Measurements from ENCODE around the gene ZNF497. TPM values are rescaled to one million over a fixed set of nuclear protein-coding genes. Genes with fewer than 3 reads are reported as not detected.
"Not testable (repeated sequence)": the region's sequence is repeated elsewhere in the genome, so short reads cannot be mapped to it uniquely, and the experiment has no call there.

The ZNF497 gene
- under 1 TPM; 0.32 to 0.87 TPM for total RNA-seq
- polyA plus RNA-seq, result under 1 TPM in 1 of 2 donors, not detected in 1; 0.79 TPM
- long read RNA-seq, donor 1, partial matches to known transcripts, result 0 of 1 reads
- long read RNA-seq, donor 1, other reads (novel, unspliced or antisense), result 1 of 1 reads
- long read RNA-seq, donor 2, partial matches to known transcripts, result 0 of 1 reads
- long read RNA-seq, donor 2, other reads (novel, unspliced or antisense), result 1 of 1 reads

- ATAC-seq (ENCODE audit: low FRiP score), result peak; percentile 97
- Histone ChIP-seq H3K4me1 (ENCODE audit: control insufficient read depth in 1 of 2, insufficient read depth in 2 of 2, low read length in 2 of 2) (no peaks in the 10 kb centered on the region), H3K27me3 (ENCODE audit: control insufficient read depth in 1 of 2, insufficient read depth in 2 of 2, low read length in 1 of 2) (no peaks in the 10 kb centered on the region), H3K9me3 (ENCODE audit: control insufficient read depth, low read length) (no peaks in the 10 kb centered on the region), H3K27ac (ENCODE audit: low read depth in 1 of 2, low read length in 2 of 2) (peak within 1 kb of the TSS in 1 of 2 donors; percentile 84), H3K36me3 (ENCODE audit: control insufficient read depth in 1 of 2, insufficient read depth in 2 of 2, low read length in 1 of 2) (no peaks in the 10 kb centered on the region), H3K4me3 (ENCODE audit: low read length in 2 of 2) (peak within 1 kb of the TSS; percentile 42 to 67)
- WGBS, 2 donors, result 0% methylated on average over 60 to 74 of the region's 74 CpGs
- intact Hi-C loops (cut with DNase I), result loop anchor here (5.0 kb wide), 1 partner anchor 35 kb away; the partner anchor contains the start of gene ZSCAN22 (in 2 of the 2)
- DNase-seq, result peak; percentile 98 to 99
These were observed at the start of gene ZNF497 for GRCh38 chr19:58362272-58362994. ZNF497 (minus strand) TSS chr19:58362751; CDS start chr19:58357635, 5,116 bp downstream.

GRCh38 chr19:58409010-58409790 is 46.6 kb upstream of the ZNF497 start:
- ATAC-seq (ENCODE audit: low FRiP score) (peak; percentile 15), DNase-seq (peak in 1 of 2 donors; percentile 56)
- H3K4me3 ChIP-seq (ENCODE audit: low read length in 2 of 2), result peak overlapping the region; percentile 79 to 80
- no peaks in the 10 kb centered on the region for H3K4me1 ChIP-seq (ENCODE audit: control insufficient read depth in 1 of 2, insufficient read depth in 2 of 2, low read length in 2 of 2)
- H3K27me3 ChIP-seq (ENCODE audit: control insufficient read depth in 1 of 2, insufficient read depth in 2 of 2, low read length in 1 of 2), result no peaks in the 10 kb centered on the region
- WGBS, 2 donors, result 2 to 3% methylated on average over 34 of the region's 34 CpGs
- H3K27ac ChIP-seq (ENCODE audit: low read depth in 1 of 2, low read length in 2 of 2), result peak overlapping the region in 1 of 2 donors; percentile 53
- intact Hi-C loops (cut with DNase I), result no loop called here
- H3K36me3 ChIP-seq (ENCODE audit: control insufficient read depth in 1 of 2, insufficient read depth in 2 of 2, low read length in 1 of 2), result no peaks in the 10 kb centered on the region
- no peaks in the 10 kb centered on the region for H3K9me3 ChIP-seq (ENCODE audit: control insufficient read depth, low read length)

- peak; percentile 99 for ATAC-seq (ENCODE audit: low FRiP score)
- intact Hi-C loops (cut with DNase I), result no loop called here
These were observed 45.8 kb upstream of the ZNF497 start, which contains the start of gene ZNF584 for GRCh38 chr19:58408152-58409009. ZNF584 (plus strand) TSS chr19:58408649; CDS start chr19:58409148, 499 bp downstream.

GRCh38 chr19:58407658-58408151 is 45.2 kb upstream of the ZNF497 start:
- no peaks in the 10 kb centered on the region for H3K27me3 ChIP-seq (ENCODE audit: control insufficient read depth in 1 of 2, insufficient read depth in 2 of 2, low read length in 1 of 2)
- H3K36me3 ChIP-seq (ENCODE audit: control insufficient read depth in 1 of 2, insufficient read depth in 2 of 2, low read length in 1 of 2), result no peaks in the 10 kb centered on the region
- no peaks in the 10 kb centered on the region for H3K4me1 ChIP-seq (ENCODE audit: control insufficient read depth in 1 of 2, insufficient read depth in 2 of 2, low read length in 2 of 2)
- H3K27ac ChIP-seq (ENCODE audit: low read depth in 1 of 2, low read length in 2 of 2), result peak overlapping the region in 1 of 2 donors; percentile 87
- DNase-seq (no peak), ATAC-seq (ENCODE audit: low FRiP score) (peak; percentile 3)
- H3K9me3 ChIP-seq (ENCODE audit: control insufficient read depth, low read length), result no peaks in the 10 kb centered on the region
- H3K4me3 ChIP-seq (ENCODE audit: low read length in 2 of 2), result peak overlapping the region; percentile 71 to 79
- intact Hi-C loops (cut with DNase I), result no loop called here
- WGBS, 2 donors, result 9 to 12% methylated on average over 22 of the region's 22 CpGs

More at GRCh38 chr19:58408152-58409009, 45.8 kb upstream of the ZNF497 start, which contains the start of gene ZNF584:
- H3K4me1 ChIP-seq (ENCODE audit: control insufficient read depth in 1 of 2, insufficient read depth in 2 of 2, low read length in 2 of 2), result no peaks in the 10 kb centered on the region
- no peaks in the 10 kb centered on the region for H3K36me3 ChIP-seq (ENCODE audit: control insufficient read depth in 1 of 2, insufficient read depth in 2 of 2, low read length in 1 of 2)
- peak; percentile 97 to 98 for DNase-seq
- WGBS, 2 donors, result 0% methylated on average over 83 to 100 of the region's 100 CpGs
- no peaks in the 10 kb centered on the region for H3K27me3 ChIP-seq (ENCODE audit: control insufficient read depth in 1 of 2, insufficient read depth in 2 of 2, low read length in 1 of 2)
- peak within 1 kb of the TSS; percentile 79 to 80 for H3K4me3 ChIP-seq (ENCODE audit: low read length in 2 of 2)
- no peaks in the 10 kb centered on the region for H3K9me3 ChIP-seq (ENCODE audit: control insufficient read depth, low read length)
- H3K27ac ChIP-seq (ENCODE audit: low read depth in 1 of 2, low read length in 2 of 2), result peak within 1 kb of the TSS in 1 of 2 donors; percentile 87

GRCh38 chr19:58406818-58407657 is 44.5 kb upstream of the ZNF497 start:
- Histone ChIP-seq H3K9me3 (ENCODE audit: control insufficient read depth, low read length) (no peaks in the 10 kb centered on the region), H3K36me3 (ENCODE audit: control insufficient read depth in 1 of 2, insufficient read depth in 2 of 2, low read length in 1 of 2) (no peaks in the 10 kb centered on the region), H3K4me1 (ENCODE audit: control insufficient read depth in 1 of 2, insufficient read depth in 2 of 2, low read length in 2 of 2) (no peaks in the 10 kb centered on the region), H3K27me3 (ENCODE audit: control insufficient read depth in 1 of 2, insufficient read depth in 2 of 2, low read length in 1 of 2) (no peaks in the 10 kb centered on the region), H3K27ac (ENCODE audit: low read depth in 1 of 2, low read length in 2 of 2) (no peak overlapping the region), H3K4me3 (ENCODE audit: low read length in 2 of 2) (no peak overlapping the region)
- no peak for DNase-seq
- ATAC-seq (ENCODE audit: low FRiP score), result no peak
- WGBS, 2 donors, result 66 to 72% methylated on average over 10 of the region's 10 CpGs
- intact Hi-C loops (cut with DNase I), result no loop called here

GRCh38 chr19:58403920-58404478 is 41.4 kb upstream of the ZNF497 start:
- DNase-seq; ATAC-seq (ENCODE audit: low FRiP score); H3K27me3 ChIP-seq (ENCODE audit: control insufficient read depth in 1 of 2, insufficient read depth in 2 of 2, low read length in 1 of 2); H3K9me3 ChIP-seq (ENCODE audit: control insufficient read depth, low read length); H3K4me1 ChIP-seq (ENCODE audit: control insufficient read depth in 1 of 2, insufficient read depth in 2 of 2, low read length in 2 of 2); H3K36me3 ChIP-seq (ENCODE audit: control insufficient read depth in 1 of 2, insufficient read depth in 2 of 2, low read length in 1 of 2); H3K27ac ChIP-seq (ENCODE audit: low read depth in 1 of 2, low read length in 2 of 2); H3K4me3 ChIP-seq (ENCODE audit: low read length in 2 of 2): not testable (repeated sequence)
- intact Hi-C loops (cut with DNase I), result loop anchor here in 1 of 2 donors (5.0 kb wide), 1 partner anchor 38 kb away; the partner anchor contains the start of gene ZNF132
- 71 to 82% methylated on average over 4 to 5 of the region's 5 CpGs for WGBS, 2 donors

- no peaks in the 10 kb centered on the region for H3K9me3 ChIP-seq (ENCODE audit: control insufficient read depth, low read length)
- no peaks in the 10 kb centered on the region for H3K4me1 ChIP-seq (ENCODE audit: control insufficient read depth in 1 of 2, insufficient read depth in 2 of 2, low read length in 2 of 2)
- no peak overlapping the region for H3K27ac ChIP-seq (ENCODE audit: low read depth in 1 of 2, low read length in 2 of 2)
- DNase-seq, result peak in 1 of 2 donors; percentile 60
- intact Hi-C loops (cut with DNase I), result loop anchor here in 1 of 2 donors (5.0 kb wide), 1 partner anchor 40 kb away; the partner anchor contains the start of gene ZNF132
- 26 to 30% methylated on average over 21 to 23 of the region's 23 CpGs for WGBS, 2 donors
- H3K4me3 ChIP-seq (ENCODE audit: low read length in 2 of 2), result no peak overlapping the region
- H3K36me3 ChIP-seq (ENCODE audit: control insufficient read depth in 1 of 2, insufficient read depth in 2 of 2, low read length in 1 of 2), result no peaks in the 10 kb centered on the region
- ATAC-seq (ENCODE audit: low FRiP score), result no peak
- H3K27me3 ChIP-seq (ENCODE audit: control insufficient read depth in 1 of 2, insufficient read depth in 2 of 2, low read length in 1 of 2), result no peaks in the 10 kb centered on the region
These were observed 39.4 kb upstream of the ZNF497 start for GRCh38 chr19:58401840-58402421.
